K562 treated with DMSO at 1 percent for 24 hours (cell line): Measurements from ENCODE around the gene DIO1. TPM values are rescaled to one million over a fixed set of nuclear protein-coding genes. Genes with fewer than 3 reads are reported as not detected.

ENCODE experiments used
- total RNA-seq: library from RNA; unstranded; fragments of 300-600 nt; gene quantifications from 2 replicates; pipeline ENCODE4 v1.2.3, GENCODE V29; 2022; ENCODE audit warnings: low read depth; ENCODE audit not compliant: insufficient read depth

Gene DIO1
- not detected in 2 replicates for total RNA-seq

DNA sequence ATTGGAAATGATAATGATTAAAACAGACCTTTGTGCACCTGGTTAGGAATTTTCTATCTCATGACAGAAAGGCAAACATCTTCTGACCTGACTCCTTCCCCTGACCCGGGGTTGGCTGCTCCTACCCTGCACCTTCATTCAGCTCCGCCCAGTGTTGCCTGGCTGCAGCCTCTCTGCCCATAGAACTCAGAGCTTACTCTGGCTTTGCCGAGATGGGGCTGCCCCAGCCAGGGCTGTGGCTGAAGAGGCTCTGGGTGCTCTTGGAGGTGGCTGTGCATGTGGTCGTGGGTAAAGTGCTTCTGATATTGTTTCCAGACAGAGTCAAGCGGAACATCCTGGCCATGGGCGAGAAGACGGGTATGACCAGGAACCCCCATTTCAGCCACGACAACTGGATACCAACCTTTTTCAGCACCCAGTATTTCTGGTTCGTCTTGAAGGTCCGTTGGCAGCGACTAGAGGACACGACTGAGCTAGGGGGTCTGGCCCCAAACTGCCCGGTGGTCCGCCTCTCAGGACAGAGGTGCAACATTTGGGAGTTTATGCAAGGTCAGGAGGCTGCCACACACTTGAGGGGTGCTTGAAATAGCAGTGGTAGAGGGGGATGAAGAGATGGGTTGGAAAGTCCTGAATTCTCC lies at the start of gene DIO1:
Gene DIO1, plus strand, starts transcription at position 189 of the 638 bp plus-strand sequence. Its CDS starts 24 bp downstream, at position 213.

DNA sequence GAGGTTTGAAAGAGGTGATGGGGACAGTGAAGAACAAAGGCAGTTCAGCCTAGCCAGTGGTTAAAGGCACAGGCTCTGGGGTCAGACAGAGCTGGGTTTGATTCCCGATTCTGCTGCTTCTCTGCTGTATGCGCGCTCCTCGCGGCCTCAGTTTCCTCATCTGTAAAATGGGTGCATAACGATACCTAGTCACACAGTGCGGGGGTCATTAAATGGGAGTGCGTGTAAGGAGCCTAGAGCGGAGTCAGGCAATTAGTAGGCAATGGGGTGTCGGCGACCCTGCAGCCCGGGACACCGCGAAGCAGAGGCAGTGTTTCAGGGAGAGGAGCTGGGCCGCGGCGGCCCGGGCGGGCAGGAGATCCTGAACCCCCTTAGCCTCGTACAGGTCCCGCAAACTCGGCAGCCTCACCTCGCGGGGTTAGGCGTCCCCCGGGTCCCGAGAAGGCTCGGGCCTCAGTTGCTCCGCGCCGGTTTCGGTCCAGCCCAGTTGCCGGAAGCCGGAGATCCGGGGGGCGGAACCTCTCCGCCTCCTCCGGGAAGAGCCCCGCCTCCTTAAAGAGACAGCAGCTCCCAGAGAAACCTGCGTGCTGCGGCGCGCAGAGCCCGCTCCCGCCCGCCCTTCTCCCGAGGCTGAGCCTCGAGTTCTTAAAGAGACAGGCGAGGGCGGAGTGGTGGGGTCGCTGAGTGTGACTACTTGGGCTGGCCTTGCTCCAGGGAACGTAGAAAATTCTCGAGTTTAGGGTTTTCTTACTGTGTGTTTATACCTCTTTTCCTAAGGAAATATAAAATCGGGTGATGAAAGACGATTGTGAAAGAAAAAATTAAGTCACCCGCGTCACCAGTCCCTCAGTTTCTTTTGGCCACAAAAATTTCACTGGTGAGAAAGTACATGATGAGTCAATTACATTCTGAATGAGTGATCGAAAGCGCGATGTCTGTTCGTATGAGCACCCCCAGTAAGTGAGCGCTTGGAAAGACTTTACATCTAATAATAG lies 4.4 kb upstream of the DIO1 start, which contains the start of gene YIPF1:
Gene YIPF1, minus strand, starts transcription at position 494 of the 995 bp plus-strand sequence. CDS start 860 bp downstream, outside the sequence.

DNA sequence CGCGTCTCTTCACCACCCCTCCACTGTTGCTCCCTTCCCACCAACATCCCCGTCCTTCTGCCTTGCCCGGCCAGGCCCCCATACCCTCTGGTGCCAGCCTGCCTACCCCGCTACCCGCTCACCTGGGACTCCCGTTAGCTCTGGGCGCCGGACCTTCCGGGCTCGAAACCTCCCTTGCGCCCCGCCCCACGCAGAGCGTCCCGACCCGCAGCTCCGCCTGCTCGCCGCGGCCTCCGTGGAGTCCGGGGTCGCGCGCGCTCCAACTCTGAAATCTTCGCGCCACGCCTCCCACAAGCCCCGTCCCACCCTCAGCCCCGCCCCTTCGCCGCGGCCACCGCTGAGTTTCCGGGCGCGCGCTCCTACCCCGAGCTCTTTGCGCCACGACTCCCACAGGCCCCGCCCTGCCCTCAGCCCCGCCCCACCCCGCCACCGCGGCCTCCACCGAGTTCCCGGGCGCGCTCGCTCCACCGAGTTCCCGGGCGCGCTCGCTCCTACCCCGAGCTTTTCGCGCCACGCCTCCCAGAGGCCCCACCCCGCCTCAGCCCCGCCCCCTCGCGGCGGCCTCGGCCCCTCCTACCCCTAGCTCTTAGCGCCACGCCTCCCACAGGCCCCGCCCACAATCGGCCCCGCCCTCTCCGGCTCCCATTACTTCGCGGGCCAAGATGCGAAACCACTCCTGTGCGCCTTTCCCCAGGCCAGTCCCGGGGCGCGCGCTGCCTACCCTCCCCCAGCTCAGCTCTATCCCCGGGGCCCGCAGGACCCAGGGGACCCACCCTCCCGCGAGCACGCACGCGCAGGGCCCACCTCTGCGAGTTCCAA lies 51.7 kb downstream of the DIO1 start, which contains the start of gene IFT25:
Gene IFT25, minus strand, starts transcription at position 267 of the 819 bp plus-strand sequence. CDS start 5,617 bp downstream, outside the sequence.

DNA sequence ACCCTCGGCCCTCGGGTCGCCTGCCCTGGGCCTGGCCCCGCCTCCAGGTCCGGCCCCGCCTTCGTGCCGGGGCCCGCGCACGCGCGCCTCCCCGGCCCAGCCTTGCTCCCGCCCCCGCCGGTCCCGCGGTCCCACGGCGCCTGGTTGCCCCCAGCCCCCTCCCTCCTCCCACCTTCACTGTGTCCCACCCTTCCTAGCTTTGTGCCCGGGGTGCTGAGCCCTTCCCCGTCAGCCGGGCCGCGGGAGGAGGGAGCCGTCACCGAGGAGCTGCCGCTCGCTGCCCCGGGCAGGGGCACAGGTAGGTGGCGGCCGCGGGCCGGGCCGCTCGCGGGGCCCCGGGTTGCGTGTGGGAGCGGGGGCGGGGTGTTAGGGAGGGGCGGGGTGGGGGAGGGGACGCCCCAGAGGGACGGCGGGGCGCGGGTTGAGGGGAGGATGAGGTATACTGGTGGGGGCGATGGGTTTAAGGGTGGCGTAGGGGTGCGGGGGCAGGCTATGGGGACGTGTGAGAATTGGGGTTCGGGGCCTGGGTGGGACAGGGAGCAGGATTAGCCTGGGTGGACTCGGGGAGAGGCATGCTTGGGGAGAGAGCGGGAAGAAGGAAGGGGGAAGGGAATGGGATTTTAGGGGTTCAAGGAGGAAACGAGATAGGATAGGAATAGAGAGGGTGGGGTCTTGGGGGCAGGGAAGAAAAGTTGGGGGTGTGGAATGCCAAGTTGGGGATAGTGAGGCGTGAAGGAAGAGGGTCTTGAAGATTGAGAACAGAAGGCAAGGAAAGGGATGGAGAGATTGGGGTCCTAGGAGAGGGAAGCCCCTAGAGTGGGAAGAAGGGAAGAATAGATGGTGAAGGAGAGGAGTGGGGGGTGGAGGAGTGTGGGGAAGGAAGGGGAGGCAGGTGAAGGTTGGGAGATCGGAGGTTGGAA lies 52.5 kb downstream of the DIO1 start, which contains the start of gene LRRC42:
Gene LRRC42, plus strand, starts transcription at position 99 of the 920 bp plus-strand sequence. CDS start 5,650 bp downstream, outside the sequence.

Other genes with a start within 250 kb of the DIO1 start
- gene GLIS1, start 155.0 kb upstream of the DIO1 start, total RNA-seq: 0.12 and 0.50 TPM in 2 replicates
- gene NDC1, start 55.9 kb upstream of the DIO1 start, total RNA-seq: 21.3 and 21.8 TPM in 2 replicates
- gene YIPF1, start 4.4 kb upstream of the DIO1 start, total RNA-seq: 32.4 and 32.9 TPM in 2 replicates
- 38.6 and 47.4 TPM in 2 replicates for gene IFT25, start 51.5 kb downstream of the DIO1 start, total RNA-seq
- 35.7 and 37.6 TPM in 2 replicates for gene LRRC42, start 52.2 kb downstream of the DIO1 start, total RNA-seq
- gene LDLRAD1, start 124.0 kb downstream of the DIO1 start, total RNA-seq: not detected in 2 replicates
- 171 and 182 TPM in 2 replicates for gene TMEM59, start 159.0 kb downstream of the DIO1 start, total RNA-seq
- 3.9 and 4.5 TPM in 2 replicates for gene TCEANC2, start 159.4 kb downstream of the DIO1 start, total RNA-seq